Progenitor cell of endocrine pancreas (in vitro differentiated cells): ENCODE measurements around the gene DTNB. TPM values are rescaled to one million over a fixed set of nuclear protein-coding genes. Genes with fewer than 3 reads are reported as not detected.

Experiments used
- DNase-seq: peaks from one replicate; pipeline ENCODE4 v3.0.0; 2021; ENCODE audit warnings: low spot score; ENCODE audit not compliant: unreplicated experiment
- H3K27ac Mint-ChIP-seq: 2 replicates; pipeline ENCODE4 v1.8.0; 2021; ENCODE audit warnings: mild to moderate bottlenecking, moderate library complexity, mixed read lengths
- H3K27me3 Mint-ChIP-seq: 2 replicates; pipeline ENCODE4 v1.8.0; 2021; ENCODE audit warnings: mixed read lengths
- H3K36me3 Mint-ChIP-seq: 2 replicates; pipeline ENCODE4 v1.8.0; 2022; ENCODE audit warnings: mixed read lengths; ENCODE audit not compliant: insufficient read depth
- H3K4me1 Mint-ChIP-seq: 2 replicates; pipeline ENCODE4 v1.8.0; 2021; ENCODE audit warnings: low read depth, mixed read lengths
- H3K4me3 Mint-ChIP-seq: 2 replicates; pipeline ENCODE4 v1.8.0; 2021; ENCODE audit warnings: low read depth, mild to moderate bottlenecking, moderate library complexity, mixed read lengths
- H3K9me3 Mint-ChIP-seq: 2 replicates; pipeline ENCODE4 v1.8.0; 2021; ENCODE audit warnings: low read depth, mixed read lengths
- CTCF ChIP-seq: fragments of 200-600 bp; sonication (generic); IDR thresholded peaks from one replicate; pipeline ENCODE4 v1.5.0; 2021; ENCODE audit warnings: antibody characterized with exemption, mild to moderate bottlenecking; ENCODE audit not compliant: unreplicated experiment
- total RNA-seq: library from RNA; stranded (reverse); gene quantifications from 2 replicates; pipeline ENCODE4 v1.2.1, GENCODE V29; 2021

DTNB gene
- total RNA-seq, 1 donor from 2014 or later = 29.3 TPM

GRCh38 chr2:25354116-25354515 lies 319.3 kb downstream of the DTNB start:
- no peak overlapping the region for H3K4me3 Mint-ChIP-seq
- no peak for TF ChIP-seq CTCF
- DNase-seq = no peak
- H3K27ac Mint-ChIP-seq = no peak overlapping the region
- H3K9me3 Mint-ChIP-seq = no peaks in the 10 kb centered on the region
- no peaks in the 10 kb centered on the region for H3K4me1 Mint-ChIP-seq
- H3K36me3 Mint-ChIP-seq = no peaks in the 10 kb centered on the region
- peaks cover 41% of the 10 kb centered on the region for H3K27me3 Mint-ChIP-seq

GRCh38 chr2:25349397-25349796 lies 324.0 kb downstream of the DTNB start:
- H3K4me1 Mint-ChIP-seq = no peaks in the 10 kb centered on the region
- H3K4me3 Mint-ChIP-seq = no peak overlapping the region
- H3K9me3 Mint-ChIP-seq = no peaks in the 10 kb centered on the region
- no peak overlapping the region for H3K27ac Mint-ChIP-seq
- H3K36me3 Mint-ChIP-seq = no peaks in the 10 kb centered on the region
- no peak for DNase-seq
- no peak for TF ChIP-seq CTCF
- H3K27me3 Mint-ChIP-seq = peaks cover 47% of the 10 kb centered on the region

GRCh38 chr2:25347846-25348245 lies 325.5 kb downstream of the DTNB start:
- Mint-ChIP-seq H3K27me3 (peaks cover 45% of the 10 kb centered on the region), H3K9me3 (no peaks in the 10 kb centered on the region), H3K4me3 (no peak overlapping the region), H3K4me1 (no peaks in the 10 kb centered on the region), H3K27ac (no peak overlapping the region), H3K36me3 (no peaks in the 10 kb centered on the region)
- no peak for DNase-seq
- no peak for TF ChIP-seq CTCF

- Mint-ChIP-seq H3K27ac (no peak overlapping the region), H3K36me3 (no peaks in the 10 kb centered on the region), H3K27me3 (peaks cover 40% of the 10 kb centered on the region), H3K9me3 (no peaks in the 10 kb centered on the region), H3K4me1 (peaks cover 1% of the 10 kb centered on the region), H3K4me3 (no peak overlapping the region)
- DNase-seq = no peak
- TF ChIP-seq CTCF = no peak
These were observed 326.1 kb downstream of the DTNB start for GRCh38 chr2:25347205-25347815.

- Mint-ChIP-seq H3K27ac (no peak overlapping the region), H3K4me3 (peak overlapping the region; percentile 71), H3K9me3 (no peaks in the 10 kb centered on the region), H3K36me3 (no peaks in the 10 kb centered on the region), H3K27me3 (peaks cover 26% of the 10 kb centered on the region), H3K4me1 (peaks cover 3% of the 10 kb centered on the region)
- TF ChIP-seq CTCF = no peak
- no peak for DNase-seq
These were observed 330.1 kb downstream of the DTNB start for GRCh38 chr2:25343187-25343825.
